Measurements from ENCODE around the gene SPEG. TPM values are rescaled to one million over a fixed set of nuclear protein-coding genes. Genes with fewer than 3 reads are reported as not detected.

SPEG gene
- total and polyA plus RNA-seq, 2 of the 13 experiments (the other 11 are each of a cell fraction or from before 2014, with no cell fraction given) = 0.18 to 0.24 TPM

- 2% methylated on average over 17 of the region's 20 CpGs for WGBS (ENCODE audit: low lambda C conversion rate)
- peaks cover 11% of the 10 kb centered on the region for H3K4me1 ChIP-seq (ENCODE audit: insufficient read depth, low read length)
- ChIA-PET POLR2A (no interaction called here), CTCF (ENCODE audit: low intra/inter-chr PET ratio, low total read pairs) (interaction anchor here (2.6 to 5.4 kb wide), 2 partner anchors 36 to 55 kb away, joined by 39 to 53 read pairs; a partner anchor contains a TSS)
- no peaks in the 10 kb centered on the region for H3K36me3 ChIP-seq (replicated peaks in 1 of 2; ENCODE audit: control insufficient read depth in 1 of 2, insufficient read depth in 2 of 2, low read length in 2 of 2)
- H3K27me3 ChIP-seq (ENCODE audit: control insufficient read depth in 1 of 2, insufficient read depth in 2 of 2, low read length in 2 of 2) = peaks cover 21 to 91% of the 10 kb centered on the region in 2 experiments; a peak in 4 of 5 replicates
- no peak overlapping the region for H3K27ac ChIP-seq (ENCODE audit: extremely low read length, insufficient read depth, low read length)
- BruUV-seq (replicated peaks) = no TSS peak
- no peaks in the 10 kb centered on the region for H3K79me2 ChIP-seq (ENCODE audit: insufficient read depth, low read length)
- no peak overlapping the region for H2AFZ ChIP-seq (ENCODE audit: low read length)
- no peak overlapping the region for H3K4me3 ChIP-seq (replicated peaks in 1 of 3; ENCODE audit: insufficient read depth in 1 of 3, low read depth in 2 of 3, low read length in 3 of 3)
- H4K20me1 ChIP-seq (ENCODE audit: insufficient read depth, low read length) = no peaks in the 10 kb centered on the region
- DNase-seq (ENCODE audit: low spot score) = no peak
- no peaks in the 10 kb centered on the region for H3K9me3 ChIP-seq (ENCODE audit: low read length)
- no peak overlapping the region for H3K9ac ChIP-seq (ENCODE audit: insufficient read depth, low read depth, low read length)
- ATAC-seq = no peak
- in situ Hi-C loops (cut with HindIII; ENCODE audit: extremely low pct_ligation_motif_present, low pct_unique_long_range_greater_than_20kb) = loop anchor here (5.0 kb wide), 2 partner anchors 40 to 130 kb away; no protein-coding TSS in a partner anchor
- FAIRE-seq = no peak
- intact Hi-C loops (cut with micrococcal nuclease; ENCODE audit: unreplicated experiment) = loop anchor here (10.0 kb wide), 1 partner anchor 237 kb away; no protein-coding TSS in a partner anchor
- H3K4me2 ChIP-seq (ENCODE audit: low read depth, low read length) = no peak overlapping the region
- no peak for TF ChIP-seq HBP1 (CRISPR knock-in tag; IDR thresholded peaks at IDR 0.05; ENCODE audit: low read depth)
- no peak for TF ChIP-seq ZNF788 (CRISPR knock-in tag; IDR thresholded peaks at IDR 0.05; ENCODE audit: borderline replicate concordance)
- TF ChIP-seq EZH2 (conservative IDR thresholded peaks at IDR 0.05; ENCODE audit: low read depth, low read length) = peak; percentile 14; the same call in 1 of the 2 replicates
- no peak for TF ChIP-seq TERF1 (CRISPR knock-in tag; IDR thresholded peaks at IDR 0.05)
- no peak for TF ChIP-seq ZBTB14 (CRISPR knock-in tag; IDR thresholded peaks at IDR 0.05)
- peak; percentile 24; the same call in 1 of the 2 replicates for TF ChIP-seq TFAP4 (IDR thresholded peaks at IDR 0.05; ENCODE audit: borderline replicate concordance, low read depth)
- TF ChIP-seq TEAD2 (CRISPR knock-in tag; IDR thresholded peaks at IDR 0.05) = no peak
- TF ChIP-seq ZNF264 (CRISPR knock-in tag; IDR thresholded peaks at IDR 0.05) = no peak
- TF ChIP-seq POLR2AphosphoS5 (IDR thresholded peaks at IDR 0.05; ENCODE audit: low read depth, low read length) = no peak
- no peak for TF ChIP-seq ZKSCAN1 (IDR thresholded peaks at IDR 0.05; ENCODE audit: low read length)
- TF ChIP-seq CTCF (CRISPR knock-in tag; IDR thresholded peaks at IDR 0.05) = peak; percentile 16; the same call in 1 of the 2 replicates
- TF ChIP-seq STAG1 (CRISPR knock-in tag; IDR thresholded peaks at IDR 0.05) = peak; percentile 18; the same call in 1 of the 2 replicates
These were observed 97.2 kb downstream of the SPEG start for GRCh38 chr2:219531639-219532377.
